MG63 (cell line): Measurements from ENCODE around the gene GAS7. TPM values are rescaled to one million over a fixed set of nuclear protein-coding genes. Genes with fewer than 3 reads are reported as not detected.
"Not testable (repeated sequence)": the region's sequence is repeated elsewhere in the genome, so short reads cannot be mapped to it uniquely, and the experiment has no call there.

Experiments used
- DNase-seq: peaks from one replicate; pipeline ENCODE4 v3.0.0-alpha.2; 2020
- H3K27me3 ChIP-seq: fragments of 250-450 bp; sonication (Bioruptor Pico); 2 replicates; pipeline ENCODE4 v1.5.1; 2020; ENCODE audit warnings: mild to moderate bottlenecking, moderate library complexity
- H3K36me3 ChIP-seq: fragments of 250-450 bp; sonication (Bioruptor Pico); 2 replicates; pipeline ENCODE4 v1.5.1; 2020; ENCODE audit warnings: mild to moderate bottlenecking, moderate library complexity
- H3K4me3 ChIP-seq: fragments of 250-450 bp; sonication (Bioruptor Pico); 2 replicates; pipeline ENCODE4 v1.5.1; 2020; ENCODE audit warnings: mild to moderate bottlenecking, moderate library complexity
- H3K9me3 ChIP-seq: fragments of 250-450 bp; sonication (Bioruptor Pico); 2 replicates; pipeline ENCODE4 v1.5.1; 2020; ENCODE audit warnings: mild to moderate bottlenecking, moderate library complexity
- total RNA-seq: library from RNA; depleted of rRNA; stranded (reverse); fragments of >200 nt; shearing (Covaris generic); gene quantifications from 2 replicates; pipeline ENCODE4 v1.2.3, GENCODE V29; 2014; ENCODE audit warnings: low replicate concordance

GAS7 gene
- total RNA-seq, 1 experiment from 2014 or later: 8.7 TPM

GRCh38 chr17:10114931-10115535 is 83.4 kb downstream of the GAS7 start:
- Histone ChIP-seq H3K4me3 (peak overlapping the region; percentile 3; the same call in 1 of the 2 replicates), H3K27me3 (no peaks in the 10 kb centered on the region), H3K36me3 (no peaks in the 10 kb centered on the region), H3K9me3 (no peaks in the 10 kb centered on the region; the same call in 1 of the 2 replicates)
- peak; percentile 91 for DNase-seq

- no peak for DNase-seq
- no peak overlapping the region for H3K4me3 ChIP-seq
- no peaks in the 10 kb centered on the region; the same call in 1 of the 2 replicates for H3K9me3 ChIP-seq
- no peaks in the 10 kb centered on the region for H3K27me3 ChIP-seq
- H3K36me3 ChIP-seq: no peaks in the 10 kb centered on the region
Observed at GRCh38 chr17:10112962-10113361, 85.4 kb downstream of the GAS7 start.

- DNase-seq: no peak
- Histone ChIP-seq H3K9me3 (no peaks in the 10 kb centered on the region; the same call in 1 of the 2 replicates), H3K4me3 (no peak overlapping the region), H3K27me3 (no peaks in the 10 kb centered on the region), H3K36me3 (no peaks in the 10 kb centered on the region)
Observed at GRCh38 chr17:10111907-10112452, 86.4 kb downstream of the GAS7 start.

GRCh38 chr17:10109146-10109545 is 89.3 kb downstream of the GAS7 start:
- no peak for DNase-seq
- Histone ChIP-seq H3K27me3 (no peaks in the 10 kb centered on the region), H3K36me3 (no peaks in the 10 kb centered on the region), H3K9me3 (no peaks in the 10 kb centered on the region), H3K4me3 (no peak overlapping the region)

- Histone ChIP-seq H3K9me3 (no peaks in the 10 kb centered on the region), H3K36me3 (no peaks in the 10 kb centered on the region), H3K4me3 (no peak overlapping the region), H3K27me3 (no peaks in the 10 kb centered on the region)
- no peak for DNase-seq
Observed at GRCh38 chr17:10107316-10108165, 90.9 kb downstream of the GAS7 start.

- no peak for DNase-seq
- no peaks in the 10 kb centered on the region for H3K9me3 ChIP-seq
- no peaks in the 10 kb centered on the region for H3K36me3 ChIP-seq
- H3K4me3 ChIP-seq: no peak overlapping the region
- no peaks in the 10 kb centered on the region for H3K27me3 ChIP-seq
Observed at GRCh38 chr17:10106067-10106466, 92.3 kb downstream of the GAS7 start.

- H3K36me3 ChIP-seq: no peaks in the 10 kb centered on the region
Observed at GRCh38 chr17:10105513-10106001, 92.8 kb downstream of the GAS7 start.

GRCh38 chr17:10103712-10104111 is 94.7 kb downstream of the GAS7 start:
- Histone ChIP-seq H3K27me3 (no peaks in the 10 kb centered on the region), H3K36me3 (no peaks in the 10 kb centered on the region), H3K4me3 (no peak overlapping the region), H3K9me3 (no peaks in the 10 kb centered on the region)
- no peak for DNase-seq

More at GRCh38 chr17:10105513-10106001, 92.8 kb downstream of the GAS7 start:
- no peak for DNase-seq
- Histone ChIP-seq H3K4me3 (no peak overlapping the region), H3K27me3 (no peaks in the 10 kb centered on the region), H3K9me3 (no peaks in the 10 kb centered on the region)

- Histone ChIP-seq H3K27me3 (no peaks in the 10 kb centered on the region), H3K9me3 (no peaks in the 10 kb centered on the region), H3K4me3 (no peak overlapping the region), H3K36me3 (no peaks in the 10 kb centered on the region)
- no peak for DNase-seq
Observed at GRCh38 chr17:10102817-10103216, 95.6 kb downstream of the GAS7 start.

GRCh38 chr17:10099051-10099571 is 99.3 kb downstream of the GAS7 start:
- H3K4me3 ChIP-seq: no peak overlapping the region
- peak; percentile 15 for DNase-seq
- no peaks in the 10 kb centered on the region for H3K9me3 ChIP-seq
- no peaks in the 10 kb centered on the region for H3K27me3 ChIP-seq
- H3K36me3 ChIP-seq: no peaks in the 10 kb centered on the region

GRCh38 chr17:10096596-10096995 is 101.8 kb downstream of the GAS7 start:
- H3K36me3 ChIP-seq: no peaks in the 10 kb centered on the region
- DNase-seq: no peak
- H3K27me3 ChIP-seq: no peaks in the 10 kb centered on the region
- H3K9me3 ChIP-seq: peaks cover 4% of the 10 kb centered on the region
- H3K4me3 ChIP-seq: no peak overlapping the region

GRCh38 chr17:10095295-10095694 is 103.1 kb downstream of the GAS7 start:
- DNase-seq: peak; percentile 90
- not testable (repeated sequence) for H3K9me3 ChIP-seq, H3K27me3 ChIP-seq, H3K4me3 ChIP-seq, H3K36me3 ChIP-seq

GRCh38 chr17:10094797-10095196 is 103.6 kb downstream of the GAS7 start:
- Histone ChIP-seq H3K27me3 (no peaks in the 10 kb centered on the region), H3K4me3 (no peak overlapping the region)

GRCh38 chr17:10092595-10092994 is 105.8 kb downstream of the GAS7 start:
- Histone ChIP-seq H3K9me3 (peaks cover 4% of the 10 kb centered on the region), H3K27me3 (no peaks in the 10 kb centered on the region), H3K36me3 (no peaks in the 10 kb centered on the region), H3K4me3 (no peak overlapping the region)
- DNase-seq: no peak

More at GRCh38 chr17:10094797-10095196, 103.6 kb downstream of the GAS7 start:
- no peak for DNase-seq
- H3K36me3 ChIP-seq: no peaks in the 10 kb centered on the region
- peaks cover 4% of the 10 kb centered on the region for H3K9me3 ChIP-seq

GRCh38 chr17:10091046-10091445 is 107.4 kb downstream of the GAS7 start:
- Histone ChIP-seq H3K36me3 (no peaks in the 10 kb centered on the region), H3K4me3 (no peak overlapping the region), H3K27me3 (no peaks in the 10 kb centered on the region), H3K9me3 (peaks cover 4% of the 10 kb centered on the region)
- no peak for DNase-seq

- Histone ChIP-seq H3K9me3 (peaks cover 4% of the 10 kb centered on the region), H3K4me3 (no peak overlapping the region), H3K27me3 (no peaks in the 10 kb centered on the region), H3K36me3 (no peaks in the 10 kb centered on the region)
- DNase-seq: no peak
Observed at GRCh38 chr17:10089196-10089804, 109.1 kb downstream of the GAS7 start.

GRCh38 chr17:10088444-10088843 is 110.0 kb downstream of the GAS7 start:
- Histone ChIP-seq H3K9me3 (peaks cover 4% of the 10 kb centered on the region), H3K27me3 (no peaks in the 10 kb centered on the region), H3K4me3 (no peak overlapping the region), H3K36me3 (no peaks in the 10 kb centered on the region)
- no peak for DNase-seq
